Erythroblast (primary cell): ENCODE results near the gene TMEM119.

ENCODE experiments used
- GATA1 ChIP-seq: IDR thresholded peaks from 2 replicates; pipeline ENCODE4 v1.6.1; 2011; ENCODE audit warnings: low read depth, mild to moderate bottlenecking, control low read depth, low read length, moderate library complexity
- POLR2A ChIP-seq: IDR thresholded peaks from 2 replicates; pipeline ENCODE4 v1.6.1; 2011; ENCODE audit warnings: mild to moderate bottlenecking, low read length

DNA sequence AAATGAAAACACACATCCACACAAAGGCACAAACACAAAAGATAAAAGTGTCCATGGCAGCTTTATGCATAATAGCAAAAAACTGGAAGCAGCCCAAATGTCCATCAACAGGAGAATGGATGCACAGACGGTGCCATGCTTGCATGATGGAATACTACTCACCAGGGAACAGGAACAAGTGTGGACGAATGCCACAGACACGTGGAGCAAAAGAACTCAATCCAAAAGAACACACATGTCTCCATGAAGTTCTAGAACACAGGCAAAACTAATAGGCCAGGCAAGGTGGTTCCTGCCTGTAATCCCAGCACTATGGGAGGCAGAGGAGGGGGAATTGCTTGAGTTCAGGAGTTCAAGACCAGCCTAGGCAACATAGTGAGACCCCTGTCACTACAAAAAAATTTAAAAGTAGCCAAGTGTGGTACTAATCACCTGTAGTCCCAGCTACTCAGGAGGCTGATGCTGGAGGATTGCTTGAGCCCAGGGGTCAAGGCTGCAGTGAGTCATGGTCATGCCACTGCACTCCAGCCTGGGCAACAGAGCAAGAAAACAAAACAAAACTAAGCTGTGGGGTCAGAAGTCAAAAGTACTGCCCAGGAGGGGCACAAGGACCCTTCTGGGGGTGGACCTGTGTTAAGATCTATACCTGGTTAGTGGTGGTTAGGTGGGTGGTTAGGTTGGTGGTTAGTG lies 7.3 kb upstream of the TMEM119 start:
- TF ChIP-seq POLR2A (no peak), GATA1 (no peak)
